ENCODE measurements around the gene SPG11.
A peak's percentile ranks its signal among the peaks of the same experiment; 100 is the strongest.

The SPG11 gene, protein sequence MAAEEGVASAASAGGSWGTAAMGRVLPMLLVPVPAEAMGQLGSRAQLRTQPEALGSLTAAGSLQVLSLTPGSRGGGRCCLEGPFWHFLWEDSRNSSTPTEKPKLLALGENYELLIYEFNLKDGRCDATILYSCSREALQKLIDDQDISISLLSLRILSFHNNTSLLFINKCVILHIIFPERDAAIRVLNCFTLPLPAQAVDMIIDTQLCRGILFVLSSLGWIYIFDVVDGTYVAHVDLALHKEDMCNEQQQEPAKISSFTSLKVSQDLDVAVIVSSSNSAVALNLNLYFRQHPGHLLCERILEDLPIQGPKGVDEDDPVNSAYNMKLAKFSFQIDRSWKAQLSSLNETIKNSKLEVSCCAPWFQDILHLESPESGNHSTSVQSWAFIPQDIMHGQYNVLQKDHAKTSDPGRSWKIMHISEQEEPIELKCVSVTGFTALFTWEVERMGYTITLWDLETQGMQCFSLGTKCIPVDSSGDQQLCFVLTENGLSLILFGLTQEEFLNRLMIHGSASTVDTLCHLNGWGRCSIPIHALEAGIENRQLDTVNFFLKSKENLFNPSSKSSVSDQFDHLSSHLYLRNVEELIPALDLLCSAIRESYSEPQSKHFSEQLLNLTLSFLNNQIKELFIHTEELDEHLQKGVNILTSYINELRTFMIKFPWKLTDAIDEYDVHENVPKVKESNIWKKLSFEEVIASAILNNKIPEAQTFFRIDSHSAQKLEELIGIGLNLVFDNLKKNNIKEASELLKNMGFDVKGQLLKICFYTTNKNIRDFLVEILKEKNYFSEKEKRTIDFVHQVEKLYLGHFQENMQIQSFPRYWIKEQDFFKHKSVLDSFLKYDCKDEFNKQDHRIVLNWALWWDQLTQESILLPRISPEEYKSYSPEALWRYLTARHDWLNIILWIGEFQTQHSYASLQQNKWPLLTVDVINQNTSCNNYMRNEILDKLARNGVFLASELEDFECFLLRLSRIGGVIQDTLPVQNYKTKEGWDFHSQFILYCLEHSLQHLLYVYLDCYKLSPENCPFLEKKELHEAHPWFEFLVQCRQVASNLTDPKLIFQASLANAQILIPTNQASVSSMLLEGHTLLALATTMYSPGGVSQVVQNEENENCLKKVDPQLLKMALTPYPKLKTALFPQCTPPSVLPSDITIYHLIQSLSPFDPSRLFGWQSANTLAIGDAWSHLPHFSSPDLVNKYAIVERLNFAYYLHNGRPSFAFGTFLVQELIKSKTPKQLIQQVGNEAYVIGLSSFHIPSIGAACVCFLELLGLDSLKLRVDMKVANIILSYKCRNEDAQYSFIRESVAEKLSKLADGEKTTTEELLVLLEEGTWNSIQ (N-terminal part only)

GRCh38 chr15:44663410-44664308 is at the start of gene SPG11:
Gene SPG11 (minus strand): TSS chr15:44663662. CDS start chr15:44663647, 15 bp downstream.
- H3K4me3 ChIP-seq (ENCODE audit: low read depth, low read length): peak within 1 kb of the TSS; percentile 98
- DNase-seq (ENCODE audit: low read depth): peak; percentile 98
- TF ChIP-seq, protein P1, sequence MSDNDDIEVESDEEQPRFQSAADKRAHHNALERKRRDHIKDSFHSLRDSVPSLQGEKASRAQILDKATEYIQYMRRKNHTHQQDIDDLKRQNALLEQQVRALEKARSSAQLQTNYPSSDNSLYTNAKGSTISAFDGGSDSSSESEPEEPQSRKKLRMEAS (IDR thresholded peaks at IDR 0.05; ENCODE audit: low read depth, low read length): peak; percentile 97
- TF ChIP-seq MYC (IDR thresholded peaks at IDR 0.05; ENCODE audit: low read depth, low read length) (peak; percentile 97), POLR2A (IDR thresholded peaks at IDR 0.05; ENCODE audit: extremely low read depth, insufficient read length) (peak; percentile 96), CTCF (IDR thresholded peaks at IDR 0.05; ENCODE audit: low read depth, low read length) (peak; percentile 75)

DNA sequence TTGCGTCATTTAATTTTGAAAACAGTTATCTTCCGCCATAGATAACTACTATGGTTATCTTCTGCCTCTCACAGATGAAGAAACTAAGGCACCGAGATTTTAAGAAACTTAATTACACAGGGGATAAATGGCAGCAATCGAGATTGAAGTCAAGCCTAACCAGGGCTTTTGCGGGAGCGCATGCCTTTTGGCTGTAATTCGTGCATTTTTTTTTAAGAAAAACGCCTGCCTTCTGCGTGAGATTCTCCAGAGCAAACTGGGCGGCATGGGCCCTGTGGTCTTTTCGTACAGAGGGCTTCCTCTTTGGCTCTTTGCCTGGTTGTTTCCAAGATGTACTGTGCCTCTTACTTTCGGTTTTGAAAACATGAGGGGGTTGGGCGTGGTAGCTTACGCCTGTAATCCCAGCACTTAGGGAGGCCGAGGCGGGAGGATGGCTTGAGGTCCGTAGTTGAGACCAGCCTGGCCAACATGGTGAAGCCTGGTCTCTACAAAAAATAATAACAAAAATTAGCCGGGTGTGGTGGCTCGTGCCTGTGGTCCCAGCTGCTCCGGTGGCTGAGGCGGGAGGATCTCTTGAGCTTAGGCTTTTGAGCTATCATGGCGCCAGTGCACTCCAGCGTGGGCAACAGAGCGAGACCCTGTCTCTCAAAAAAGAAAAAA is 49.0 kb upstream of the SPG11 start:
- peak overlapping the region; percentile 95 for H3K4me3 ChIP-seq (ENCODE audit: low read depth, low read length)
- TF ChIP-seq POLR2A (IDR thresholded peaks at IDR 0.05; ENCODE audit: extremely low read depth, insufficient read length): no peak
- TF ChIP-seq, protein P1 (IDR thresholded peaks at IDR 0.05; ENCODE audit: low read depth, low read length): peak; percentile 48; the same call in 1 of the 2 replicates
- DNase-seq (ENCODE audit: low read depth): peak; percentile 86

- no peak for TF ChIP-seq MYC (IDR thresholded peaks at IDR 0.05; ENCODE audit: low read depth, low read length)
- TF ChIP-seq, protein P1 (IDR thresholded peaks at IDR 0.05; ENCODE audit: low read depth, low read length): peak; percentile 16; the same call in 1 of the 2 replicates
- peak overlapping the region; percentile 95 for H3K4me3 ChIP-seq (ENCODE audit: low read depth, low read length)
Observed at GRCh38 chr15:44711743-44712345, 48.4 kb upstream of the SPG11 start.

GRCh38 chr15:44711096-44711742 is 47.8 kb upstream of the SPG11 start, which contains the start of the genes B2M and PATL2:
Gene B2M (plus strand): TSS chr15:44711517. CDS start chr15:44711547, 30 bp downstream.
Gene PATL2 (minus strand): TSS chr15:44711323. CDS start chr15:44676490, 34,833 bp downstream.
- TF ChIP-seq CTCF (IDR thresholded peaks at IDR 0.05; ENCODE audit: low read depth, low read length) (no peak), POLR2A (IDR thresholded peaks at IDR 0.05; ENCODE audit: extremely low read depth, insufficient read length) (peak; percentile 100), MYC (IDR thresholded peaks at IDR 0.05; ENCODE audit: low read depth, low read length) (peak; percentile 99)
- TF ChIP-seq, protein P1 (IDR thresholded peaks at IDR 0.05; ENCODE audit: low read depth, low read length): peak; percentile 90
- peak; percentile 95 for DNase-seq (ENCODE audit: low read depth)
- peak within 1 kb of the TSS; percentile 95 for H3K4me3 ChIP-seq (ENCODE audit: low read depth, low read length)

More at GRCh38 chr15:44711743-44712345, 48.4 kb upstream of the SPG11 start:
- peak; percentile 76 for DNase-seq (ENCODE audit: low read depth)
